ENCODE data around the gene PSEN1.

- TF ChIP-seq CTCF (IDR thresholded peaks at IDR 0.05; ENCODE audit: extremely low read depth in 1 of 2, insufficient read depth in 1 of 2, low read depth in 1 of 2, low read length in 2 of 2) = no peak
- no peak for TF ChIP-seq FOS (IDR thresholded peaks at IDR 0.05; ENCODE audit: borderline replicate concordance, insufficient read depth, low read length)
- no peak for TF ChIP-seq MAX (IDR thresholded peaks at IDR 0.05; ENCODE audit: insufficient read depth, insufficient read length)
Measured at GRCh38 chr14:73170686-73171085, 34.4 kb downstream of the PSEN1 start.

Measured in endothelial cell of umbilical vein (primary cell).